Transverse colon (tissue), 4 donors: ENCODE results near the gene ITGB7. TPM values are rescaled to one million over a fixed set of nuclear protein-coding genes. Genes with fewer than 3 reads are reported as not detected.

Experiments
- DNase-seq: peaks from one replicate; pipeline ENCODE4 v3.0.0-alpha.2; 2019
- H3K27ac ChIP-seq, 4 donors: fragments of 200-600 bp; sonication (generic); 2 replicates each; pipeline ENCODE4 v1.5.1; 2016 to 2018; ENCODE audit warnings: inconsistent platforms in 4 of 4
- H3K27me3 ChIP-seq: fragments of 200-600 bp; sonication (generic); 2 replicates; pipeline ENCODE4 v1.5.1; 2017; ENCODE audit warnings: inconsistent platforms
- H3K36me3 ChIP-seq, 4 donors: fragments of 200-600 bp; sonication (generic); 2 replicates each; pipeline ENCODE4 v1.5.1; 2017 to 2019; ENCODE audit warnings: inconsistent platforms in 4 of 4
- H3K4me1 ChIP-seq, 4 donors: fragments of 200-600 bp; sonication (generic); 2 replicates each; pipeline ENCODE4 v1.5.1; 2017 to 2020; ENCODE audit warnings: inconsistent platforms in 4 of 4
- H3K4me3 ChIP-seq, 4 donors: fragments of 200-600 bp; sonication (generic); 1 replicate in 1 of 4; 2 replicates in 3 of 4; pipeline versions ENCODE4 v1.5.1 to v1.6.1; 2017 to 2019; ENCODE audit warnings: inconsistent platforms in 4 of 4
- H3K9me3 ChIP-seq, 2 donors: fragments of 200-600 bp; sonication (generic); 2 replicates each; pipeline ENCODE4 v1.5.1; 2017 to 2019; ENCODE audit warnings: inconsistent platforms in 2 of 2
- CTCF ChIP-seq, 5 experiments: fragments of 200-600 bp in 3 of 5; fragments of 450-650 bp in 2 of 5; sonication (generic) in 3 of 5; IDR thresholded peaks; 1 replicate in 2 of 5; 2 replicates in 3 of 5; pipeline ENCODE4 v1.5.1; 2016 to 2017; ENCODE audit warnings: antibody characterized with exemption in 5 of 5, inconsistent platforms in 3 of 5, mild to moderate bottlenecking in 2 of 5, moderate library complexity in 1 of 5
- EP300 ChIP-seq: sonication (generic); formaldehyde crosslinking; IDR thresholded peaks from one replicate; pipeline ENCODE4 v1.6.1; 2017; ENCODE audit warnings: antibody characterized with exemption, low read depth
- POLR2A ChIP-seq: fragments of 450-650 bp; IDR thresholded peaks from one replicate; pipeline ENCODE4 v1.6.1; 2016; ENCODE audit warnings: antibody characterized with exemption, mild to moderate bottlenecking, moderate library complexity
- POLR2AphosphoS5 ChIP-seq, 3 donors: sonication (generic); formaldehyde crosslinking; IDR thresholded peaks; one replicate each; pipeline ENCODE4 v1.6.1; 2016; ENCODE audit warnings: antibody characterized with exemption in 3 of 3
- WGBS, 2 donors: methylation state at CpG; one replicate each; pipeline ENCODE4 v1.1.5; 2018; ENCODE audit warnings: low coverage in 1 of 2; 5-methylcytosine and 5-hydroxymethylcytosine counted together
- in situ Hi-C, 4 donors: fragments of 200-750 bp; cut with MboI; loops; one replicate each; pipeline versions ENCODE4 v1.15.0 to v1.15.1; 2017; ENCODE audit warnings: low sequenced_read_pairs in 3 of 4, low pct_ligation_motif_present in 1 of 4, low pct_unique_long_range_greater_than_20kb in 1 of 4
- intact Hi-C: fragments of 100-400 bp; cut with DNase I; formaldehyde crosslinking; loops from one replicate; pipeline ENCODE4 v1.15.1; 2023; ENCODE audit warnings: low total_unique reads
- total RNA-seq, 4 donors: library from RNA; depleted of rRNA; stranded (reverse); fragments of >200 nt; gene quantifications; one replicate each; pipeline ENCODE4 v1.1.0, GENCODE V29; 2016

Gene ITGB7
- total RNA-seq, 4 donors from 2014 or later: 0.60 to 8.3 (median 2.9) TPM

DNA sequence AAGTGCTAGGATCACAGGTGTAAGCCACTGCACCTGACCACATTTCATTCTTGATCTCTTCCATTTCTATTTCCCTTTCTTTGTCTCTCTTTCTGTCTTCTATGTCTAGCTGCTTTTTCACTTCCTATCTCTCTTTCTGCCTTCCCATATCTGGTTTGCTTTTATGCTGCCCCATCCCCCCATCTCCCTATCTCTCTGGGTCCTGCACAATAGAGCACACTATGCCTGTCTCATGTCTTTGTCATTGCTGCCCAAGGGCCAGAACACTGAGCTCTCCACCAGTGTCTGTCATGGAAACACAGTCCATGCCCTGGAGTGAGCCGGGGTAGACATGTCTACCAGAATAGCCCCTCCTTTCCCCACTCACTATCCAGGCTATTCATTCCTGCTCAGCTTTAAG, 37.3 kb upstream of the ITGB7 start:
- intact Hi-C loops: no loop called here
- Histone ChIP-seq H3K36me3 (no peaks in the 10 kb centered on the region), H3K4me3 (no peak overlapping the region), H3K27ac (no peak overlapping the region), H3K4me1 (peaks cover 0 to 3% (median 0%) of the 10 kb centered on the region in 4 donors), H3K9me3 (no peaks in the 10 kb centered on the region), H3K27me3 (peaks cover 14% of the 10 kb centered on the region)
- WGBS, 2 donors: 20 to 52% methylated on average over 1 of the region's 1 CpG
- TF ChIP-seq POLR2A: no peak
- TF ChIP-seq CTCF (IDR thresholded peaks at IDR 0.05): no peak
- no peak for TF ChIP-seq EP300
- no peak for TF ChIP-seq POLR2AphosphoS5 (IDR thresholded peaks at IDR 0.05)
- DNase-seq: no peak
- in situ Hi-C loops: no loop called here

- WGBS, 2 donors: 76 to 82% methylated on average over 5 to 10 of the region's 11 CpGs
- no peak for DNase-seq
- no peaks in the 10 kb centered on the region for H3K9me3 ChIP-seq
- H3K27ac ChIP-seq: no peak overlapping the region
- TF ChIP-seq CTCF (IDR thresholded peaks at IDR 0.05) (no peak), POLR2AphosphoS5 (IDR thresholded peaks at IDR 0.05) (no peak), EP300 (no peak), POLR2A (no peak)
- H3K4me1 ChIP-seq: peaks cover 0 to 3% (median 0%) of the 10 kb centered on the region in 4 donors
- in situ Hi-C loops: no loop called here
- no peaks in the 10 kb centered on the region for H3K36me3 ChIP-seq
- H3K27me3 ChIP-seq: peaks cover 14% of the 10 kb centered on the region
- no peak overlapping the region for H3K4me3 ChIP-seq
- intact Hi-C loops: no loop called here
Measured at GRCh38 chr12:53241623-53242412, 34.8 kb upstream of the ITGB7 start.

GRCh38 chr12:53239643-53240258, 32.7 kb upstream of the ITGB7 start:
- TF ChIP-seq CTCF (IDR thresholded peaks at IDR 0.05) (no peak), POLR2AphosphoS5 (IDR thresholded peaks at IDR 0.05) (no peak), EP300 (no peak), POLR2A (no peak)
- peaks cover 14% of the 10 kb centered on the region for H3K27me3 ChIP-seq
- in situ Hi-C loops: no loop called here
- no peaks in the 10 kb centered on the region for H3K36me3 ChIP-seq
- 94 to 100% methylated on average over 1 to 10 of the region's 10 CpGs for WGBS, 2 donors
- no peak overlapping the region for H3K4me3 ChIP-seq
- H3K9me3 ChIP-seq: no peaks in the 10 kb centered on the region
- intact Hi-C loops: no loop called here
- peaks cover 0 to 3% (median 0%) of the 10 kb centered on the region in 4 donors for H3K4me1 ChIP-seq
- no peak for DNase-seq
- H3K27ac ChIP-seq: no peak overlapping the region

DNA sequence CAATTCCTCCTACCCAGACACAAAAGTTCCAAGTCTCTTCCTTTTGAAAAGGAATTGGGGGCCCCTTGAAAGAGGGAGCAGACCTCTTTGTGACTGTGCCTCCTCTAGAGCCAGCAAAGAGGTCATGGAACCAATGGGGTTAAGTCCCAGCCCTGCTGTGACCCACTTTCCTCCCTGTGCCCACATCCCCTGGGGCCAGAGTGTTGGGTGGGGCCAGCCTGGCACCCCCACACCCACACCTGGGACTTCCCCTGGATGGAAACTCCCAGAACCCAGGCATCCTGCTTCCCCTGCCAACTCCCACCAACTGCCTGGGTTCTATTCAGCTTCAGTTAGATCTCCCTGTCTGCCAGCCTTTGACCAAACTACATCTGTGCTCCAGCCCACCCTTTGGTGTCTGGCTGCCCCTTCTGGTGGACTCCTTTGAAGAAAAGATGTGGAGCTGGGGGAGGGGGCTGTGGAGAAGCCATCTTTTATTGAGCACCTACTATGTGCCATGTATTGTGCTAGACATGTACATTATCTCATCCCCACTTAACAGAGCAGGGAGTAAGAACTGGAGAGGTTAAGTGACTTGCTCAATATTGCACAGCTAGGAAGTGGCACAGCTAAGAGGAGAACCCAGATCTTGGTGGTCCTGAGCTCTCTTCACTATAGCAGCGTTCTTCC, 29.5 kb upstream of the ITGB7 start:
- no peak for DNase-seq
- Histone ChIP-seq H3K36me3 (no peaks in the 10 kb centered on the region), H3K4me1 (peaks cover 19 to 30% (median 26%) of the 10 kb centered on the region in 4 donors), H3K4me3 (no peak overlapping the region), H3K27ac (no peak overlapping the region), H3K9me3 (no peaks in the 10 kb centered on the region), H3K27me3 (no peaks in the 10 kb centered on the region)
- whole genome bisulfite sequencing, 2 donors: 90 to 100% methylated on average over 1 of the region's 1 CpG
- intact Hi-C loops (no loop called here), in situ Hi-C loops (no loop called here)
- TF ChIP-seq EP300 (no peak), CTCF (IDR thresholded peaks at IDR 0.05) (no peak), POLR2AphosphoS5 (IDR thresholded peaks at IDR 0.05) (no peak), POLR2A (no peak)
